GM12872 (cell line): ENCODE results near the gene C20orf202.

Experiments used
- CTCF ChIP-seq: IDR thresholded peaks from 3 replicates; pipeline ENCODE4 v1.5.1; 2011; ENCODE audit warnings: low read depth, mild to moderate bottlenecking, low read length, moderate library complexity; ENCODE audit not compliant: insufficient read depth

C20orf202 gene

DNA sequence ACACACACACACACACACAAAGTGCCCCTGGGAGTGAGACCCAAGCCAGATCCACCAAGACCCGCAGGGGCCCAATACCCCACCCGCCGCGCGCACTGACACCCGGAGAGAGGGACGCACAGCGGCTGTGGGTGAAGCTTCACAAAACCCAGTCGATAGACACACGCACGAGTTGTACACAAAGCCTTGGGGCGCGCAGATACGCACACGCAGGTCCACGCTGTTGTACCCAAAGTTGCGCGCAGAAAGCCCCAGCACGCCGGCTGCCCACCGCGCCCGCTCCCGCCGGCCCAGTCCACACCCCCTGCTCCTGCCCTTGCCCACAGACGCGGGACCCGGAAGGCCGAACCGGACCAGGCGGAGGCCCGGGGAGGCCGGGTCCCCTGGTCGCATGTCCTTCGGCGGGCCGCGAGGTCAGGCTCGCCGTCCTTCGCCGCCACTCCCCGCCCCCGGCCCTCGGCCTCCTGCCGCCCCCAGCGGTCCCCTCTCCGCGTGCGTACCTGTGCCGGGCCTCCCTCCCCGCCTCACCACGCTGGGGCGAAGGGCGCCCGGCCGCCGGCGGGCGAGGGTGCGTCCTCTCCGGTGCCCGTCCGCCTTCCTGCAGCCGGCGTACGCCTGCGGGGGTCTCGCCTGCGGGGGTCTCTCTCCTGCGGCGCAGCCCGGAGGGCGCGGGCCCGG, 18.5 kb upstream of the C20orf202 start, which contains the start of gene TMEM74B:
Gene TMEM74B, minus strand, starts transcription at position 344 of the 678 bp plus-strand sequence. CDS start 1,180 bp downstream, outside the sequence.
- no peak for TF ChIP-seq CTCF

DNA sequence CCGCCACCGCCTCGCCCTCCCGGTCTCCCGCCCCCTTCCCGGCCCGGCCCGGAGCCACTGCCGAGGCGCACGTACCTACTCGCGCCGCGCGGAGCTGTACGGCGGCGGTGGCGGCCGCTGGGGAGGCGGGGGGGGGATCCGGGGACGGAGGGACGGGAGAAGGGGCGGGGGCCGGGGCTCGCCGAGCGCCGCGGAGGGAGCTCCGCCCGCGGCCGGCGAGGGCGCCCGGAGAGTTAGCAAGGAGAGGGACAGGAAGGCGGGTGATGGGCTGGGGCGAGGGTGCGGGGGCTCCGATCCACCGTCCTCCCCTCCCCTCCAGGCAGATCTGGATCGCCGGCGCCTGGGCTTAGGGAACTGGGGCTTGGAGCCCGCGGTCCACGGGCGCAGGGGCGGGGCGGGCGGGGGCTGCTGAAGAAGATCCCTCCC, 17.9 kb upstream of the C20orf202 start:
- no peak for TF ChIP-seq CTCF

GRCh38 chr20:1185790-1186334, 17.4 kb upstream of the C20orf202 start:
- TF ChIP-seq CTCF: peak; percentile 63

GRCh38 chr20:1186367-1186991, 16.8 kb upstream of the C20orf202 start:
- TF ChIP-seq CTCF: no peak

GRCh38 chr20:1187605-1188171, 15.6 kb upstream of the C20orf202 start:
- no peak for TF ChIP-seq CTCF

DNA sequence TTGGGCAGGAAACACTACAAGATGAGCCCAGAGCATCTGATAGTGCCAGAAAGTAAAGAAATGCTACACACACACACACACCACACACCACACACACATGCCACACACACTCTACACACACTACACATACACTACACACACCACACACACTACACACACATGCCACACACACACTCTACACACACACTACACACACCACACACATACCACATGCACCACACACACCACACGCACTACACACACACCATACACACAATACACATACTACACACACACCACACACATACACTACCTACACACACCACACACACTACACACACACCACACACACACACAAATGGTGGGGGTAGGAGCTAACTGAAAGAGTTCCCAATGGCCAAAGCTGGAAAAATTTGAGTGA, 14.9 kb upstream of the C20orf202 start:
- TF ChIP-seq CTCF: no peak

DNA sequence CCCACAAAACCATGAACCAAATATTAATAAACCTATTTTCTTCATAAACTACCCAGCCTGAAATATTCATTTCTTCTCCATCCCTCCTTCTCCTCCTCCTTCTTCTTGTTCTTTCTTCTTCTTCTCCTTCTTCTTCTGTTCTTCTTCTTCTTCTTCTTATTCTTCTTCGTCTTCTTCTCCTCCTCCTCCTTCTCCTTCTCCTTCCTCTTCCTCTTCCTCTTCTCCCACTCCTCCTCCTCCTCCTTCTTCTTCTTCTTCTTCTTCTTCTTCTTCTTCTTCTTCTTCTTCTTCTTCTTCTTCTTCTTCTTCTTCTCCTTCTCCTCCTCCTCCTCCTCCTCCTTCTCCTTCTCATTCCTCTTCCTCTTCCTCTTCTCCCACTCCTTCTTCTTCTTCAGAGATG, 13.4 kb upstream of the C20orf202 start:
- TF ChIP-seq CTCF: no peak
